DMS114 treated with DMSO at 0.1 percent for 48 hours (cell line): ENCODE data around the gene CHD9.
"Not testable (repeated sequence)": the region's sequence is repeated elsewhere in the genome, so short reads cannot be mapped to it uniquely, and the experiment has no call there.

ENCODE experiments used
- DNase-seq: peaks from one replicate; lab custom pipeline; 2025; ENCODE audit not compliant: unreplicated experiment; lab: John Stamatoyannopoulos, UW

Gene CHD9

DNA sequence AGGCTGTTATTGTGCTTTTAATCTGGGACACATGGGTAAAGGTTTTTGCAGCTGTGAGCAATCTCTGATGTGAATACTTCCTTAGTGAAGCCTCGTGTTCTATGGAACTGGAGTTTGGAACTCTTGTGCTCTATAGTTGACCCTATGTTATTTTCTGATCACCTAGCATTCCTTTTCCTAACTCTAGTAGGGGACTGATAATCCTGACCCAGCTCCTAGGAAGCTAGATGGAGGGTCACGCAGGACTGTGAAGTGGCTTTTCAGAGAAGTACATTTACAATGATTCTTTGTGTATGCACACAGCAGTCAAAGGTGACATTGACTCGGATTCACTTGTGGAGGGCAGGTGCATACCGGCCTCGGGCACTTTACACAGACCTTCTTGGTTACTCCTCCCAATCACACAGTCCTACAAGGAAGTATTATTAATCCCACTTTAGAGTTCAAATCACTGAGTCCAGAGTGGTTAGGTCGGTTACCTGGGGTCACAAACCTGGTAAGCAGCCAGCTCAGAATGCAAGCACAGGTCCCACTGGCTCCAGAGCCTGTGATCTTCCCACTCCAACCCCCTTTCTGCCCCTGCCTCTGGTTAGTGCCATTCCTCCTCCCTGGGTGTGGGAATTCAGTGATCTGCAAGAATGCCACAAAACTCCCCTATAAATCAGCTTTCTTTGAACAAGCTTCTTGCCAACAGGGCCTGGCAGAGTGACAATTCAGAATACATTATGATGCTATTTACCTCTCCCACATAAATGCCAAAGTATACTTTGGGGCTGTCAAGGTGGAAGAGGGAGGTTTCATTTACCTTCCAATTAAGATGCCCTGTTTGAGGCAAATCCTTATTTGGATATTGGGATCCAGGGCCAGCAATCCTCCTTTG lies 9.2 kb upstream of the CHD9 start:
- DNase-seq = no peak

DNA sequence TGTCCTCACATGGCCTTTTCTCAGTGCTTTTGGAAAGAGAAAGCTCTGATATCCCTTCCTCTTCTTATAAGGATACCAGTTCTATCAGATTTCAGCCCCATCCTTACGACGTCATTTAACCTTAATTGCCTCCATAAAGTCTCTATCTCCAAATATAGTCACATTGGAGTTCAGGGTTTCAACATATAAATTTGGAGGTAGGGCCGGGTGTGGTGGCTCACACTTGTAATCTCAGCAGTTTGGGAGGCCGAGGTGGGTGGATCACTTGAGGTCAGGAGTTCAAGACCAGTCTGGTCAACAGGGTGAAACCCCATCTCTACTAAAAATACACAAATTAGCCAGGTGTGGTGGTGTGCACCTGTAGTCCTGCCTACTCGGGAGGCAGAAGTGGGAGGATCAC lies 7.3 kb upstream of the CHD9 start:
- not testable (repeated sequence) for DNase-seq

DNA sequence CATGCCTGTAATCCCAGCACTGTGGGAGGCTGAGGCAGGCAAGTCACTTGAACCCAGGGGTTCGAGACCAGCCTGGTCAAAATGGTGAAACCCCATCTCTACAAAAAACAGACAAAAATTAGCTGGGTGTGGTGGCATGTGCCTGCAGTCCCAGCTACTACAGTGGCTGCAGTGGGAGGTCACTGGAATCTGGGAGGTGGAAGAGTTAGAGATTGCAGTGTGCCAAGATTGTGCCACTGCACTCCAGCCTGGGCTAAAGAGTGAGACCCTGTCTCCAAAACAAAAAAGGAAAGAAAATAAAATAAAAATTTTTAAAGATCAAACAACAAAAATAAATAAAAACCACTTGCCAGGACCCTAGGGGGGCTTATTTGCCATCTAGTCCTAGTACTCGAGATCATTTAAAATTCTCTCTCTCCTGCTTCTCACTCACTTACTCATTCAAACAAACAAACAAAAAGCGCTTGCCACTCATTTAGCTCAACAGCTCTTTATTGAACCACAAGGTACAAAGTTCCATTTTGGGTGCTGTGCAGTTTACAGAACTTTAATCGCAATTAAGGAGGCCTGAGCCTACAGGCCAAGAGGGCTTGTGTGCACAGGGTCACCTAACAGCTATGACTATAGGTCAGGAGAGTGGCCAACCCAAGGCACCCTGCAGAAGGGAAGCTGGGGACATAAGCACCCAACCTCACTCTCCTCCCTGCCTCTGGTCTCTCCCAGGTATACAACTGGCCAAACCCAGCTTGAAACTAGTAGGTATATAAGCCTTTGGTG lies 6.5 kb upstream of the CHD9 start:
- no peak for DNase-seq

DNA sequence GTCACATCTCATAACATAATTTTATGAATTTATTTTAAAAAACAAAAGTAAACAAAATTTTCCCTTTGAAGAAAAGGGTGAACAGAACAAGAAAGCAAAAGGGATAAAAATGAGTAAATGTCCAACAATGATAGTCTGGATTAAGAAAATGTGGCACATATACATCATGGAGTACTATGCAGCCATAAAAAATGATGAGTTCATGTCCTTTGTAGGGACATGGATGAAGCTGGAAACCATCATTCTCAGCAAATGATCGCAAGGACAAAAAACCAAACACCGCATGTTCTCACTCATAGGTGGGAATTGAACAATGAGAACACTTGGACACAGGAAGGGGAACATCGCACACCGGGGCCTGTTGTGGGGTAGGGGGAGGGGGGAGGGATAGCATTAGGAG lies 3.5 kb upstream of the CHD9 start:
- DNase-seq = not testable (repeated sequence)

DNA sequence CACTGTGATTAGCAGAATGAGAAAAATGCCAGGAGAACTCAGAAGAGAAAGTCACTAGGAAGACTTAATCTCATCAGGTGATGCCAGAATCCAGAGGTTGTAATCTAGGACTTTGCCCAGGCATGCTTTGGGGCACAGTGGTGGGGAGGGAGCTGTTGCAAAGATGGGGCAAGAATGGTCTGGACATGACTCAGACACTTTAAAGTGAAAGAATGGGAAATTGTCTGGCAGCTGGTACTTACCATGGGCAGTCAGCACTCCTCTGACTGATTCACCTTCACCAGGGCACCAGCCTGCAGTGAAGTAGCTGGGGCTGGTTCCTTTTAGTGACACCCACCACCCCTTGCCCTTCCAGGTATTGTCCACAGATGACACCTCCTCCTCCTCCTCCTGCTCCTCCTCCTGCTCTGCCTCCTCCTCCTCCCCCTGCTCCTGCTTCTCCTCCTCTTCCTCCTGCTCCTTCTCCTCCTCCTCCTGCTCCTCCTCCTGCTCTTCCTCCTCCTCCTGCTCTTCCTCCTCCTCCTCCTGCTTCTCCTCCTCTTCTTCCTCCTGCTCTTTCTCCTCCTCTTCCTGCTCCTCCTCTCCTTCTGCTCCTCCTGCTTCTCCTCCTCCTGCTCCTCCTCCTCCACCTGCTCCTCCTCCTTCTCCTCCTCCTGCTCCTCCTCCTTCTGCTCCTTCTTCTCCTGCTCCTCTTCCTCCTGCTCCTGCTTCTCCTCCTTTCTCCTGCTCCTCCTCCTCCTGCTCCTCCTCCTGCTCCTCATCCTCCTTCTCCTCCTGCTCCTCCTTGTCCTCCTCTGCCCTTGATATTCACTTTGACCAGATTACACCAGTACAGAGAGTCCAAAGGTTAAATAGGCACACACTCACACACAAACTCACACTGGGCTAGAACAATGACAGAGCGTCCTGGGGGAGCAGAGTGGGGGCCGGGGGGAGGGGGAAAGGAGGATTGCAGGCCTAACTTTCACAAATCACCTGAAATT lies 2.0 kb upstream of the CHD9 start, which contains the start of gene CHD9NB:
TSS of gene CHD9NB (minus strand) at position 379 of the 983 bp plus-strand sequence. CDS start 8,739 bp downstream, outside the sequence.
- peak; percentile 24 for DNase-seq

DNA sequence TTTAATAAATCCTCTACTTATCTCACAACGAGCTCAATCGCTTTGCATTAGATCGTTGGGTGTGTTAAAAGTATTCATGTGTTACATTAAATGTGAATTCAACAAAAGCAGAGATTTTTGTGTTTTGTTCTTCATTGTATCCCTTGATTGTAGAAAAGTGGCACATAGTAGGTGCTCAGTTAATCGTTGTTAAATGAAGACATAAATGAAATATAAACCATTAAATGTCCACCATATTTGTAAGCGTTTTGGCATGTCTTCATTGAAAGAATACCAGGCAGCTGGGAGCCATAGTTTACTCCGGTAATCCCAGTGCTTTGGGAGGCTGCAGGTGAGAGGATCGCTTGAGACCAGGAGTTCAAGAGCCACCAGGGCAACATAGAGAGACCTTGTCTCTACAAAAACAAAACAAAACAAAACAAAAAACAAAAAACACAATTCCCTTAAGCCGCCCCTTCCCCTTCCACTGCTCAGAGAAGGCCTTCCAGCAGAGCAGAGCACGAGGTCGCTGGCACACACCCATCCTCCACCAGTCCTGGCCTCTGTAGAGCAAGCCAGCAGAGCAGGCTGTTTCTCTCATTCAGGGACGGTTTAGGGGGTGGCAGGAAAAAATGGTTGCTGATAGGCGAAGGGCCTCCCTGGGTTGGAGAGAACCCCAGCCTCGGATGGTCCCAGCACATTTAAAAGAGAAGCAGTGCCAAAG lies 673 bp upstream of the CHD9 start:
- DNase-seq = no peak

DNA sequence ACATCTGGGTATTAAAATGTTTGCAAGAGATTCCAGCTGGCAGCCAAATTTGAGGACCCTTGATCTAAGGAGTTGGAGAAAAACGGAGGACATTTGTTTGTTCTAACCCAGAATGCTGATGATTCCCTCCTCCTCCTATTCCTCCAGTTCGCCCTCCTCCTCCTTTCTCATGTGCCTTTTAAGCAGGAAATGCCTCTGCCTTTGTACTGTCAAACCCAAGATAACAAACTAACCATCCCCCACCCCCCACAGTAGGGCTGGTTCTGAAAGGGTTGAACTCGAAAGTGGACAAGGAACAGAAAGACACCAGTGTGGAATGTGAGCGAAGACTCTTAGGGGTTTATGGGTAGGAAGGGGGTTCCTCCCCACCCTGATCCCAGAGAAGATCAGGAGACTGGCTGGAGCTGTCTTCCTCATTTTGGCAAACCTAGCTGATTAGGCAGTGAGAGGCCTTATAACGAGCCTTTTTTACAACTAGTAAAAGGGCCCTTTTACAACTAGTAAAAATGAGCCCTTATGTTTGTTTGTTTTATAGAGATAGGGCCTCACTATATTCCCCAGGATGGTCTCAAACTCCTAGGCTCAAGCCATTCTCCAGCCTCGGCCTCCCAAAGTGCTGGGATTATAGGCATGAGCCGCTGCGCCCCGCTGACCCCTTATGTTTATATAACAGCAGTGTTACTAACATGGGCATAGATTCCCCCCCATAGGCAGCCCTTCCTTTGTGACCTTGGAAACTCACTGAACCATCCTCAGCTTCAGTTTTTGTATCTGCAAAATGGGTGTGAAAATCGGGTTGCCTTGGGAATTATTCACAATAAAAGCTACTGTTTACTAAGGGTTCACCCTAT lies 975 bp downstream of the CHD9 start:
- peak; percentile 48 for DNase-seq

DNA sequence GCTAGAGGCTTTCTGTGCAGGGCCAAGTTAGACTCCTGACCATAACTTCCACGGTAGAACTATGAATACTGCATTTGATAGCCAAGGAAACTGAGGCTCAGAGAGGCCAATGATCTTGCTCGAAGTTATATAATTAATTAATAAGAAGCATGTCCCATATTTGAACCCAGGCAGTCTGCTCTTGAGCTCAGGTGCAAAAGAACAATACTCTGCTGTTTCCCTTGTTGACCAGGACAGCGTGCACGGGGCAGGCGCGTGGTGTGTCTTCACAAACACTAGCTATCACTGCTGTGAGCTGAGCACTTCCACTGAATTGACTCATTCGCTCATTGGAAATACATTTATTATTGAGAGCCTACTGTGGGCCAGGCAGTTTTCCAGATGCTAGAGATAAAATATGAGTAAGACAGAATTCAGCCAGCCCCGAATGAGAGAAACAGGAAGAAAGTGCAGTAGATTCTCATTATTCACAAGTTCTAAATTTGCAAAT lies 1.6 kb downstream of the CHD9 start:
- DNase-seq = no peak

DNA sequence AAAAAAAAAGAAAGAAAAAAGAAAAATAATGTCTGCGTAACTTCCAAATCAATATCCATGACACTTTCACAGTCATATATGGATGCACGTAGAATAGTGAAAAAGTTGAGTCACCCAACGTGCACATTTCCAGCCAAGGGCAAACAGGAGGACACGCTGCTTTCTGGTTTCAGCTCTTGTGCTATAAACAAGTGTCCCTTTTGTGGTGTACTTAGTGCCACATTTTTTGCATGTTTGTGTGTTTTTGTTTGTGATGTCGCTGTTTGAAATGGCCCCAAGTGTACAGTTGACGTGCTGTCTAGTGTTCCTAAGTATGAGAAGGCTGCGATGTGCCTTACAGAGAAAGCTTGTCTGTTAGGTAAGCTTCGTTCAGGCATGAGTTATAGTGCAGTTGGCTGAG lies 2.9 kb downstream of the CHD9 start:
- no peak for DNase-seq

DNA sequence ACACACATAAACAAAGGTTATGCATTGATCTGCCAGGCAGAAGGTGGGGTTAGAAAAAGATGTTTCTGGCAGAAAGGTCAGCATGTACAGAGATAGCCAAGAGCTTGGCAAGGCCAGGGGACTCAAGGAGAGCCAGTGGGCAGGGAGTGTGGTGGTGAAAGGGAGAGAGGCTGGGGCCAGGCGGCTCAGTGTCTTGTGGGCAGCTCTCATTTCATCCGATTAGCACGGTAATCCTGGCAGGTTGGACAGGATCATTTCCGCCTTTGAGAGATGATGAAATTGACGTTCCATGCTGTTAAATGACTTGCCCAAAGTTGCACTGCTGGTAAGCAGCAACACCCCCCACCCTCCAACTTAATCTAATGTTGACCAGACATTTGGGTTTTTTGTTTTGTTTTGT lies 3.6 kb downstream of the CHD9 start:
- no peak for DNase-seq

DNA sequence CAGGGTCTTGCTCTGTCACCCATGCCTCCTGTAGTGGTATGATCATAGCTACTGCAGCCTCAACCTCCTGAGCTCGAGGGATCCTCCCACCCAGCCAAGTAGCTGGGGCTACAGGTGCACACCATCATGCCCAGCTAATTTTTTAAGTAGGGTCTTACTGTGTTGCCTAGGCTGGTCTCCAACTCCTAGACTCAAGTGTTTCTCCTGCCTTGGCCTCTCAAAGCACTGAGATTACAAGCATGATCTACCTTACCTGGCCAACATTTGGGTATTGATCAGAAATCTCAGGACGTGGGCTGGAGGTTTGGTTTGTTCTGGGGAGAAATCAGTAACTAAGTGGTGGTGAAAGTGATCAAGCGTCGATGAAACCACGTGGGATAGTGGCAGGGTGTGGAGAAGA lies 4.1 kb downstream of the CHD9 start:
- DNase-seq = no peak

DNA sequence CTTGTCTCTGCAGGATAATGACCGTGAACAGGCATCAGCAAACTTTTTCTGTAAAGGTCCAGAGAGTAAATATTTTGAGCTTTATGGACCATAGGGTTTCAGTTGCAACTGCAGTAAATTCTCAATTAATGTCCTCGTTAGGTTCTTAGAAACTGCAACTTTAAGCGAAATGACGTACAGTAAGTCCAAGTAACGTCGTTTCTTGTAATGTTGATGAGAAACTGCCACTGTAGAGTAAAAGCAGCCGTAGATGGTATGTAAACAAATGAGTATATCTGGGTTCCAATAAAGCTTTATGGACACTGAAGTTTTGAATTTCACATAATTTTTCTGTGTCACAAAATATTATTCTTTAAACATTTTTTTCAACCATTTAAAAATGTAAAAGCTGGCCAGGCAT lies 4.9 kb downstream of the CHD9 start:
- no peak for DNase-seq

DNA sequence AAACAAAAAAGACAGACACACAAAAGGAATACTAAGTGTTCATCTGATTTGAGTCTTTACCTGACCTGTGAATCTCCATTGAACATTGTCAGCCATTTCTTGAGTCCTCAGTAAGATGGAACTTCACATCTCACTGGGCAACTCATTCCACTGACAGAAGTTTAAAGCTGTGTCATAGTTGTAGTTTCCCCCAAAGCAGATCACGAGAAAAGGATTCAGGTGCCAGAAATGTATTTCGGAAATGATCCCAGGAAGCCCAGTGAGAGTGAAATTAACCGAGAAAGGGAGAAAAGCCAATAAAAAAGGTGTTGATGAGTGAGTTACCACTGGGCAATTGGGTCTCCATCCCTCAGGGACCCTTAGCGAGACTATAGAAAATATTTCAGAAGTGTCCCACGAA lies 6.5 kb downstream of the CHD9 start:
- no peak for DNase-seq

DNA sequence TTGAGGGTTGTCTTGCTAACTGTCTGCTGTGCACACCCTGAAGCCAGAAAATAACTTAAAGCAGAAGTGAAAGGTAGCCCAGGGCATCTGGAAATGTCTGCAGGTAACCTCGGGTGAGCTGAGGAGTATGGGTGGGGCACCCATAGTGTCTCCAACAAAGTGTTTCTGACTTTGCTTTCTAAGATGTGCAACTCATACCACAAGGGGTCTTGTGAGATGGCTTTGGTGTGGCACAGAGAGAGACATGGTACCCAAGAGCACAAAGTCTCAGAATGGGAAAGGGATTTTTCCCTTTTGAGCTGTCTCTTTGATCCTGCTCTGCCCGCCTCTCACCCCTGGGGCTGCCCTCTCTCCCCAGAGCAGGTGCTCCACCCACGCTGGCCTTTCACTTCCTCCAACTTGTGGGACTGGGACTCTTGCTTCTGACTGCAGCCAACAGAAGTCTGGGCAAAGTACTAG lies 6.9 kb downstream of the CHD9 start:
- no peak for DNase-seq

DNA sequence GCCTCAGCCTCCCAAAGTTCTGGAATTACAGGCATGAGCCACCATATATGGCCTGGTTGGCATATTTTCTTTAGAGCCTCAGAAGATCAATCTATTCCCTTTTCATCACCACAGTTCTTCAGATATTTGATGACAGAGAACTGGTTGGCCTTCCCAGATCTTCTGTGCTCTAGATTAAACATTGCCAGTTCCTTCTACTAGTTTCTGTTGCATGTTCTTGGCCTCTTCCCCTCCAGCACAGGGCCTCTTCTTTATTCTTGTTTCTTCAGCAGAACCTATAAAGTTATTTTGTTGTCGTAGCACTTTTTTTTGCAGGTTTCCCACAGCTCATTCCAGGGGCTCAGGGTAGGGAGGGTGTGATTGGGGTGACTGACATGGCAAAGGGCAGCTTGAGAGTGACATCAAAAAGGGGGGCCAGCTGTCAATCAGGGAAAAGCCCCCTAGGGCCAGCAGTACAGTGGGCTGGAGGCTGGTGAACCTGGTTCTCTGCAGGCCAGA lies 9.3 kb downstream of the CHD9 start:
- no peak for DNase-seq

DNA sequence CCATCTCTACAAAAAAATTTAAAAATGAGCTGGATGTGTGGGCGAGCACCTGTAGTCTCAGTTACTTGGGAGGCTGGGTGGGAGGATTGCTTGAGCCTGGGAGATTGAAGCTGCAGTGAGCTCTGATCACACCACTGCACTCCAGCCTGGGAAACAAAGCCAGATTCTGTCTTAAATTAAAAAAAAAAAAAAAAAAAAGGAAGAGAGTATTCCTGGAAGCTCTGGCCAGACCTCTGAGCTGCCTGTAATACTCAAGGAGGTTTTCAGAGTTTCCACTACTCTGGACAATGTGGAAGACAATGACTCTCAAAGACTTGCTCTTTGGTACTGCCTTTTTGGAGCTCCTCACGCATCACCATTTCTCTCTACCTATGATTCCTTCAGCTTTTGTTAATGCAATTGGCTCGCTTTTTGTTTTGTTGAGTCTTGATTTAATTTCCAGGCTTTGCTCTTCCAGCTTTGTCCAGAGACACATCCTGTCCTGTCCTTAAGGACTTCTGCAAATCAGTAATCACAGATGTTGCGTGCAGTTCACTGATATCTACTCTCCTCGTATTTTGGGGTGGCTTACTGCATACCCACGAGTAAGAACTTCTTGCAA lies 10.8 kb downstream of the CHD9 start:
- DNase-seq = no peak

DNA sequence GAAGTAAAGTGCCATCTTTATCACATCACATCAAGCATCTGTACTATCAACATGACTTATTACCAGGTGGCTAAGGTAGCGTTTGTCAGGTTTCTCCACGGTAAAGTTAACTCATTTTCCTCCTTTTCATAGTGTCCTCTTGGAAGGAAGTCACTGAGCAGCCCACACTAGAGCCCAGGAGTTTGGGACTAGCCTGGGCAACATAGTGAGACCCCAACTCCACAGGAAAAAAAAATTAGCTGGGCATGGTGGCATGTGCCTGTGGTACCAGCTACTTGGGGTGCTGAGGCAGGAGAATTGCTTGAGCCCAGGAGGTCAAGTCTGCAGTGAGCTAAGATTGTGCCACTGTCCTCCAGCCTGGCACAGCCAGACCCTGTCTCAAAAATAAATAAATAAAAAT lies 12.9 kb downstream of the CHD9 start:
- DNase-seq = no peak

DNA sequence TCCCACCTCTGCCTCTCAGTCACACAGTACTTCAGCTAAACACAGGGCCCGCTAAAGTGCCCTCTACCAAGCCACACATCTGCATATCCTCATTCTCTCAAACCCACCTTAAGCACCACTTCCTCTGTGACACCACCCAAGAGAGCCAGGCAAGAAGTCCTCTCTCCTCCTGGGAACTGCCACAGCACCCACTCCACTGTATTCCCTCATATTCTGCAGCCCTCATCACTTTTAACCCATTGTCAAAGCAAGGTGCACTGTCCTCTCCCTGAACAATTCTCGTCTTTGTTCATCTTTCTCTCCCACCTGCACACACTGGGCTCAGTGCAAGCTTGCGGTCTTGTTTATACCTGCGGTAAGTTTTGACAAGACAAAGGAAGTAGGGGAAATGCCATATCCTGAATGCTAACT lies 13.6 kb downstream of the CHD9 start:
- DNase-seq = no peak

DNA sequence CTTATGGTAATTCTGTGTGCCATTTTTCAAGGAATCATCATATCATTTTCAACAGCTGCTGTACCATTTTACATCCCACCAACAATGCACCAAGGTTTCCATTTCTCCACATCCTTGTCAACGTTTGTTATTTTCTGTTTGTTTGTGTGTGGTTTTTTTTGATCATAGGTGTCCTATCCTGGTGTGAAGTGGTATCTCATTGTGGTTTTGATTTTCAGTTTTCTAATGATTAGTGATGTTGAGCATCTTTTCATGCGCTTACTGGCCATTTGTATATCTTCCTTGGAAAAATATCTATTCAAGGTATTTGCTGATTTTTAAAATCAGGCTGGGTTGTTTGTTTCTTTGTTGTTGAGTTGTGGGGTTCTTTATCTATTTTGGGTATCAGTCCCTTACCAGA lies 15.0 kb downstream of the CHD9 start:
- no peak for DNase-seq
